GM21723 (cell line): ENCODE results near the gene PCDH15.
A peak's percentile ranks its signal among the peaks of the same experiment; 100 is the strongest.
"Not testable (repeated sequence)": the region's sequence is repeated elsewhere in the genome, so short reads cannot be mapped to it uniquely, and the experiment has no call there.

Experiments
- ATAC-seq: cut with Tn5 transposase; IDR thresholded peaks from one replicate; pipeline ENCODE4 v1.9.1; 2021; ENCODE audit warnings: mild to moderate bottlenecking, moderate library complexity; ENCODE audit not compliant: unreplicated experiment

PCDH15 gene

GRCh38 chr10:54576541-54576940 is 224.5 kb downstream of the PCDH15 start:
- ATAC-seq = no peak

GRCh38 chr10:54559498-54559897 is 241.5 kb downstream of the PCDH15 start:
- ATAC-seq = no peak

GRCh38 chr10:54554028-54554427 is 247.0 kb downstream of the PCDH15 start:
- no peak for ATAC-seq

DNA sequence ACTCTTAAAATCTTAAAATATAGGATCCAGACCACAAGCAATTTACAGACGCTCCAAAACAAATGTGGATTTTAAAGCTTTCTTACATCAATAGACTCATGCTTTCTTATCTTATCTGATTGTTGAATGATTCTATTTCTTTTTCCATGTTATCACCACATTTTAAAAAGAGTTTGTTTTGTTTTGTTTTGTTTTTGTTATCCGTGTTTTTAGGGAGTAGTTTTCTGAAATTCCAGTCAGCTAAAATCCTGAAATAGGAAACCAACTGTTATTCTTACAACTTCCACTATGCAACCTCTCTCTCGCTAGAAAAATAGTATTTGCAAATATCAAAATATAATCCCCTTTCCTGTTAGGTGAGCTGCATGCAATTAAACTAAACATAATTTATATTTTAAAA is 251.0 kb downstream of the PCDH15 start:
- no peak for ATAC-seq

- no peak for ATAC-seq
Measured at GRCh38 chr10:54531296-54531695, 269.7 kb downstream of the PCDH15 start.

DNA sequence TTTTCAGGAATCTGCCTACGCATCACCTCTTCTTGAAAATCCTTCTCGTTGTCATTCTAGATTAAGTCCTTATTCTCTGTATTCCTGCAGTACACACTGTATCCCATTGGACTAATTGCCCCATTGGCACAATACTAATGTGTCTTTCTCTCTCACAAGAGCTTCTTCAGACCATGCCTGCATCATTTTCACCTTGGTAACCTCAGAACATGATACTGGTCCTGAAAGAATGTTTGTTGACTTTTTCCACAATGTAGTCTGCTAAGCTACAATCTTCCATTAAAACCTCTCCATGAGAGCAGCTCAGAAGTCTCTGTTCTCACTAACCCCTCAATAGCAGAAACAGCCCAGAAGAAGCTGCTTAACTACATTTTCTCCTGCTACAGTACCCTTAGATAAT is 270.7 kb downstream of the PCDH15 start:
- no peak for ATAC-seq

DNA sequence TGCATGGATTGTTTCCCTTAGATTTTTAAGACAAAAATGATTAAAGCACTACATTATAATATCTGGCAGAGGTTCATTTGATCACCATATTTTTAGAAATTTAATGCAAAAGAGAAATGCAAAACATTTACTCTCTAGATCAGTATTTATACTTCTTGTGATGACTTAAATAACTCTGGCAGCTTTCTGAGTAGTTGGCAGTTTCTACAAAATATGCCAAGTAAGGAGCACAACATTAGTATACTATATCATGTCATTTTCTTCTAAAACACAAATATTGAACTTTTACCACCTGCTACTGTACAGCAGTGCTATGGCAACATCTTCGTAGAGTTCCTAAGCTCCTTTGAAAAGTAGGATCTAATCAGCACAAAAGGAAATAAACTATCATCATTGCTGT is 275.2 kb downstream of the PCDH15 start:
- ATAC-seq = no peak

GRCh38 chr10:54515244-54515643 is 285.8 kb downstream of the PCDH15 start:
- not testable (repeated sequence) for ATAC-seq

GRCh38 chr10:54503863-54504262 is 297.2 kb downstream of the PCDH15 start:
- no peak for ATAC-seq

- no peak for ATAC-seq
Measured at GRCh38 chr10:54501929-54502328, 299.1 kb downstream of the PCDH15 start.

- ATAC-seq = no peak
Measured at GRCh38 chr10:54496852-54497251, 304.2 kb downstream of the PCDH15 start.

GRCh38 chr10:54487743-54488142 is 313.3 kb downstream of the PCDH15 start:
- no peak for ATAC-seq

DNA sequence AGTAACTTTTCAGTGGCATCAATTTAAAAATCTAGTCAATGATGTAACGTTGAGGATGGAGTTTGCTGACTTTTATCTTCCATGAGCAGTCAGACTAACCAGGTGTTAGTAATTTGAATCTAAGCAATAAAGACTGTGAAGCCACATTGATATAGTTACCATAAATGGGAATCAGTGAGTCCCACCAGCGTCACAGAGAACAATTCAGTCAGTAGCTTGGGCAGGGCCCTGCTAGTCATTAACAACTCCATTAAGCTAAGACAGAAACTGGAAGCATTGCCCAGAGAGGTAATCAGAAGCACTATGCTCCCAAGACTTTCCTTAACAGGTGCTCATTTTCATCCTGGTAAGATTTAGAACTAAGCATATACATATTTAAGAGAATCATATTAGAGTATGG is 315.1 kb downstream of the PCDH15 start:
- no peak for ATAC-seq

GRCh38 chr10:54484186-54484585 is 316.8 kb downstream of the PCDH15 start:
- ATAC-seq = no peak

GRCh38 chr10:54478601-54479000 is 322.4 kb downstream of the PCDH15 start:
- no peak for ATAC-seq

DNA sequence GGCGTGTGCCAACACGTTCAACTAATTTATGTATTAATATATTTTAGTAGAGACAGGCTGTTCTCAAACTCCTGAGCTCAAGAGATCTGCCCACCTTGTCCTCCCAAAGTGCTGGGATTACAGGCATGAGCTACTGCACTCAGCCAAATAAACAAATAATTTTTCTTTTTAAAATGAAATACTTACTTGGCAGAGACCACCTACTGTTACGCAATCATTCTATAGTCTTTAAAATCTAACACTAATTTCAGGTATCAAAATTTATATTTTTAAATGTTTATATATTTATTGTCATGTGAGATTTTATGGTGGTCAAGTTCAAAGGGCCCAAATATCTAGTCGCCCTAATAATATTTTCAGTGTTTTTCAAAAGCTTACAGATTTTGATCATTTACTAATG is 323.3 kb downstream of the PCDH15 start:
- ATAC-seq = no peak

DNA sequence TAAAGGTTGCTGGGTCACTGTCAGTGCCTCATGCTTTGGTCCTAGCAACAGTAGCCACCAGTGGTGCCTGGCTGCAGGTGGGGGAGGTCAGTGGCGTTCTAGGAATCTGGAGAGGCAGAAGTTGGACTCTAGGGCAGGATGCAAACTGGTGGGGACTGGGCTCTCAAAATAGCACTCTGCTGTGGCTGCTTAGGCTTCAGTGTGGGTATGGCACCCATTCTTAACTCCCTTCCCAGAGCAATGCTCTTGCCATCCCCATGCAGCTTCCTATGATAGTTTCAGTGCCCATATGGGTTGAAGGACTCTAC is 330.8 kb downstream of the PCDH15 start:
- ATAC-seq = no peak

DNA sequence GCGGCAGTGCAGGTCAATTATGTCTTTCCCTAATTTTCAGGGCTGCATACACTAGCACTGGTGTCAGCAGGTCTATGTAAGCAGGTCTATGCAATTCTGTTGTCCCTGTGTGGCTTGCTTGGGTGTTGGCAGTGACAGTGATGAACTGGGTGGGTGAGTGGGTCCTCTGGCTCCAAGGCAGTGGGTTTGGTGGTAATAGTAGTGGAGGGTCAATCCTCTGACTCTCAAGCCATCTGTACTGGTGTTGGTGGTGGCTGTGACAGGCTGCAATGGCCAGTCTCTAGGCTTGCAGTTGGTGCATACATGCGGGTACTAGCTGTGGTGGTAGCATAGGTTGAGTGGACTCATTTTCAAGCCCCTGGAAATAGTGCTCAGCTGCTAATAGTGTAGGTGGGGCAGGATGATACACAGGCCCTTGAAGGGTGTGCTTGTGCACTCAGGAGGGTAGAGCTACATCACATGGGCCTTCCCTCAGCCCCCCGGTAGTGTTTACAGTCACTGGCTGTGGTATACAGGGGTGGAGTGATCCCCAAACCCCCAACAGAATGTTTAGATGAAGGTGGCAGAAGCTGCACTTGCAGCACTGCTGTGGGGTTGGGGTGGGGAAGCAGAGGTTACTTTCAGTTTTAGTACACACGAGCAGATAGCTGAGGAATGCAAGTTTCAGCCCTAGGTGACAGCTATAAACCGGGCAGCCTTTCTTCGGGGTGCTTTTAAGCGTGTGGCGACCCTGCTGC is 331.3 kb downstream of the PCDH15 start:
- ATAC-seq = no peak

DNA sequence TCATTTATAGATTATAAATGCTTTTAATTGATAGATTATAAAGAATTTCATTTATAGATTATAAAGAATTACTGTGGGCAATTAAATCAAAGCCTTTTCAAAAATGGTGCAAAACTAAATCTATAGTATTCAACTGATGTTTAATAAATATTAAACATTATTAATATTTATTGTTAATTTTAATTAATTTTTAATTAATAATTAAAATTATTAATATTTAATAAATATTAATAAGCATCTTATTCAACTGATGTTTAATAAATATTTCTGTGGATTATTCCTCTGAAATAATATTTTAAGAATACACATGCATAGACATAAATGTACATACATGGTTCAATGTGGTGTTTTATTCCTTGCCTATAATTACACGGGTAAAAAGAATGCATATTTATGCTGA is 346.8 kb downstream of the PCDH15 start:
- ATAC-seq = no peak

DNA sequence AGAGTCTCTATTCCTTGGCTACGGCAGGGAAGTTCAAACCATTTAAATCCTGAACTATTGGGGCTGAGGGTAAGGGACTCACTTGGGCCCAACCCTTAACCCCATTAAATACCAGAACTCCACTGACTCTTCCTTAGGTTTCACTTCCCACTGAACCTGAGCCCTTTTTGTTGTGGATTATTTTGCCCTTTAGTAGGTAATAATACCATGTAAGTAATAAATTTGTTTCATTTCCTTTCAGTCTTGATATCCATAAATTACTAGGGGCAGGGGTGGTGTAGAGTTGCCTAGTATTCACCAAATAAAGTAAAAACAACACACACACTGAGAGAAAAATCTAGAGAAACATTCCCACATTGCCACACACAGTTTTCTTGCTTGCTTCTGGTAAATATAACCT is 352.0 kb downstream of the PCDH15 start:
- ATAC-seq = no peak

DNA sequence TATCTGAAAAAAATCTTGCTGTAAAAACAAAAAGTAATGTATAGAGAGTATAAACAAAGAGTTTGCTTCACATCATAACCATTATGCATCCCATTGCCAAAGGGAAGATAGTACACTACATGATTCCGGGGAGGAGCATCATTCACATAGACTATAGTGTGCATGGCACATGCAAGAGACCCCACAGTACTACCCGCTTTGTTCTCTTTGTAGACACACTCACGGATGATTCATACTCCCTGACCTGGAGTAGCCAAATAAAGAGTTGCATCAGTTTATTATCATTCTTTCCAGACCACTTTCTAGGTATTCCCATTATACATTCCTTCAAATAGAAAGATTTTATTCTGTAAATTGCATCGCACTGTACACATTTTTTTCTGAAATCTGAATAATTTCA is 356.9 kb downstream of the PCDH15 start:
- no peak for ATAC-seq

- ATAC-seq = no peak
Measured at GRCh38 chr10:54441275-54441674, 359.8 kb downstream of the PCDH15 start.

- peak; percentile 74 for ATAC-seq
Measured at GRCh38 chr10:54434782-54435181, 366.2 kb downstream of the PCDH15 start.
